OCI-LY7 (cell line): Measurements from ENCODE around the gene SYVN1.

Source experiments
- CTCF ChIP-seq: fragments of 200-600 bp; sonication (generic); conservative IDR thresholded peaks from 2 replicates; pipeline ENCODE4 v1.5.1; 2014; ENCODE audit warnings: mild to moderate bottlenecking, antibody characterized with exemption, low read length, moderate library complexity, mixed read lengths
- EZH2phosphoT487 ChIP-seq: fragments of 200-600 bp; sonication (generic); IDR thresholded peaks from 2 replicates; pipeline ENCODE4 v1.6.1; 2018; ENCODE audit warnings: low read depth, borderline replicate concordance, mild to moderate bottlenecking, mixed run types, antibody characterized with exemption, low read length, moderate library complexity, mixed read lengths

DNA sequence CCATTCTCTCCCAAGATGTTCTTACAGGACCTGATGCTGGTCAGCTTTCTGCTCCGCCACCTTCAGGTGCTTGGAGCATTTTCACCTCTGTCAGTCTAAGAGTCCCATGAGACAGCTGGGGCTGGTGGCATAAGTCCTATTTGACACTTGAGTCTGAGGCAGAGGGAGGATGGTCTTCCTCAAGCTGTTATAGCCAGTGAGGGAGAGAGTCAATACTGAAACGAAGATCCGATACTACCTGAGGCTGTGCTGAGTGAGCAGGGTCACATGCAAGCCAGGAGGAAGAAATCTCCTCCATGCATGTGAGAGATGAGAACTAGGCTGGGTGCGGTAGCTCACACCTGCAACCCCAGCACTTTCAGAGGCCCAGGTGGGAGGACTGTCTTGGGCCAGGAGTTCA, 44.7 kb downstream of the SYVN1 start:
- TF ChIP-seq CTCF (no peak), EZH2phosphoT487 (no peak)
